ENCODE measurements around the gene MUC2. TPM values are rescaled to one million over a fixed set of nuclear protein-coding genes. Genes with fewer than 3 reads are reported as not detected.
A peak's percentile ranks its signal among the peaks of the same experiment; 100 is the strongest.

Gene MUC2
- total RNA-seq, 1 donor from 2014 or later, result not detected

GRCh38 chr11:1044160-1044559 lies 30.5 kb upstream of the MUC2 start:
- peak overlapping the region; percentile 22 for H3K27ac Mint-ChIP-seq

DNA sequence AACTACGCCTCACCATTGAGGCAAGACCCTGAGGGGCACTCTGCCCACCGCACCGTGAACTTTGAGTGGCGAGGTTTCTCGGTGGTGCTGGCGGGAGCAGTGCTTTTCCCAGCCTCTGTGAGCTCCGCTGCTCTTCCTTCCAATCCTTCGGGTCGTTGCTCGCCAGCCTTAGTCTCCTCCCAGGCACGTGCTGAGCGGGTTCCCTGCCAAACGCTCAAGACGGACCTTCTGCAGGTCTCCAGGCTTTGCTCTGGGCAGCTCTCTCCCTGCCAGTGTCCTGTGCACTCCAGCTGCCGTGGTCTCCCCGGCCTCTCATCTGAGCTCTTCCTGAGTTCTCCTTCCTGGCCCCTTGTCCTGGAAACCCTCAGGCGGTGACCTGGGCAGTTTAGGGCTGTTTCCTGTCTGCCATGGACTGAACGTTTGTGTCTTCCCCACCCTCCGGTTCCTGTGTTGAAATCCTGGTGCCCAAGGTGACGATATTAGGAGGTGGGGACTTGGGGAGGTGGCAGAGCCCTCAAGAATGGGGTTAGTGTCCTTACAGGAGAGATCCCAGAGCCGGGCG lies 27.0 kb upstream of the MUC2 start:
- no peak overlapping the region for H3K27ac Mint-ChIP-seq
- H3K9me3 Mint-ChIP-seq (ENCODE audit: low read depth), result peaks cover 3% of the 10 kb centered on the region
- H3K27me3 Mint-ChIP-seq, result peaks cover 26% of the 10 kb centered on the region
- no peak for TF ChIP-seq CTCF (IDR thresholded peaks at IDR 0.05; ENCODE audit: unreplicated experiment)
- peaks cover 3% of the 10 kb centered on the region for H3K4me1 Mint-ChIP-seq (ENCODE audit: low read depth)
- DNase-seq (ENCODE audit: low spot score, unreplicated experiment), result no peak
- H3K4me3 Mint-ChIP-seq (ENCODE audit: low read depth), result no peak overlapping the region
- H3K36me3 Mint-ChIP-seq (ENCODE audit: insufficient read depth), result no peaks in the 10 kb centered on the region

More at GRCh38 chr11:1044160-1044559, 30.5 kb upstream of the MUC2 start:
- Mint-ChIP-seq H3K36me3 (ENCODE audit: insufficient read depth) (no peaks in the 10 kb centered on the region), H3K9me3 (ENCODE audit: low read depth) (peaks cover 3% of the 10 kb centered on the region), H3K27me3 (peaks cover 26% of the 10 kb centered on the region), H3K4me3 (ENCODE audit: low read depth) (no peak overlapping the region), H3K4me1 (ENCODE audit: low read depth) (peaks cover 13% of the 10 kb centered on the region)
- TF ChIP-seq CTCF (IDR thresholded peaks at IDR 0.05; ENCODE audit: unreplicated experiment), result no peak
- DNase-seq (ENCODE audit: low spot score, unreplicated experiment), result no peak

- Mint-ChIP-seq H3K4me3 (ENCODE audit: low read depth) (no peak overlapping the region), H3K27ac (no peak overlapping the region), H3K27me3 (peaks cover 26% of the 10 kb centered on the region), H3K9me3 (ENCODE audit: low read depth) (peaks cover 3% of the 10 kb centered on the region), H3K36me3 (ENCODE audit: insufficient read depth) (no peaks in the 10 kb centered on the region), H3K4me1 (ENCODE audit: low read depth) (peaks cover 2% of the 10 kb centered on the region)
- no peak for TF ChIP-seq CTCF (IDR thresholded peaks at IDR 0.05; ENCODE audit: unreplicated experiment)
- no peak for DNase-seq (ENCODE audit: low spot score, unreplicated experiment)
These were observed 26.2 kb upstream of the MUC2 start for GRCh38 chr11:1048375-1049070.

GRCh38 chr11:1049071-1049405 lies 25.6 kb upstream of the MUC2 start:
- TF ChIP-seq CTCF (IDR thresholded peaks at IDR 0.05; ENCODE audit: unreplicated experiment), result no peak
- H3K27me3 Mint-ChIP-seq, result peaks cover 22% of the 10 kb centered on the region
- H3K9me3 Mint-ChIP-seq (ENCODE audit: low read depth), result peaks cover 3% of the 10 kb centered on the region
- no peaks in the 10 kb centered on the region for H3K36me3 Mint-ChIP-seq (ENCODE audit: insufficient read depth)
- H3K27ac Mint-ChIP-seq, result no peak overlapping the region
- peaks cover under 1% of the 10 kb centered on the region for H3K4me1 Mint-ChIP-seq (ENCODE audit: low read depth)
- DNase-seq (ENCODE audit: low spot score, unreplicated experiment), result no peak
- no peak overlapping the region for H3K4me3 Mint-ChIP-seq (ENCODE audit: low read depth)

GRCh38 chr11:1049431-1049891 lies 25.2 kb upstream of the MUC2 start:
- no peaks in the 10 kb centered on the region for H3K4me1 Mint-ChIP-seq (ENCODE audit: low read depth)
- no peak for DNase-seq (ENCODE audit: low spot score, unreplicated experiment)
- peaks cover 21% of the 10 kb centered on the region for H3K27me3 Mint-ChIP-seq
- no peaks in the 10 kb centered on the region for H3K36me3 Mint-ChIP-seq (ENCODE audit: insufficient read depth)
- no peak overlapping the region for H3K27ac Mint-ChIP-seq
- H3K9me3 Mint-ChIP-seq (ENCODE audit: low read depth), result peaks cover 3% of the 10 kb centered on the region
- TF ChIP-seq CTCF (IDR thresholded peaks at IDR 0.05; ENCODE audit: unreplicated experiment), result no peak
- H3K4me3 Mint-ChIP-seq (ENCODE audit: low read depth), result no peak overlapping the region
